LNCAP (cell line): ENCODE results near the gene DNASE1L3.

Experiments
- CTCF ChIP-seq: fragments of 450-650 bp; IDR thresholded peaks from 2 replicates; pipeline ENCODE4 v1.5.1; 2017; ENCODE audit warnings: mild to moderate bottlenecking

Gene DNASE1L3

GRCh38 chr3:58170376-58170775, 40.4 kb downstream of the DNASE1L3 start:
- TF ChIP-seq CTCF: no peak

GRCh38 chr3:58169371-58169770, 41.4 kb downstream of the DNASE1L3 start:
- no peak for TF ChIP-seq CTCF

- no peak for TF ChIP-seq CTCF
Measured at GRCh38 chr3:58168498-58168897, 42.3 kb downstream of the DNASE1L3 start.

GRCh38 chr3:58167431-58168351, 43.1 kb downstream of the DNASE1L3 start:
- TF ChIP-seq CTCF: peak; percentile 87

GRCh38 chr3:58164906-58165821, 45.6 kb downstream of the DNASE1L3 start:
- no peak for TF ChIP-seq CTCF

GRCh38 chr3:58164199-58164879, 46.4 kb downstream of the DNASE1L3 start:
- TF ChIP-seq CTCF: no peak

GRCh38 chr3:58163234-58163633, 47.5 kb downstream of the DNASE1L3 start:
- no peak for TF ChIP-seq CTCF
